Measurements from ENCODE around the gene F3. TPM values are rescaled to one million over a fixed set of nuclear protein-coding genes. Genes with fewer than 3 reads are reported as not detected.

The F3 gene
- 3.3 and 9.3 TPM in 2 replicates for total RNA-seq

GRCh38 chr1:94541246-94542087 lies at the start of gene F3:
Gene F3, minus strand, starts transcription at chr1:94541759. Its CDS starts 123 bp downstream, at chr1:94541636.

Other genes with a start within 250 kb of the F3 start
- gene ABCD3, start 123.4 kb downstream of the F3 start, total RNA-seq = 30.6 and 37.3 TPM in 2 replicates